GM23338 (cell line): Measurements from ENCODE around the gene OBSCN. TPM values are rescaled to one million over a fixed set of nuclear protein-coding genes. Genes with fewer than 3 reads are reported as not detected.
"Not testable (repeated sequence)": the region's sequence is repeated elsewhere in the genome, so short reads cannot be mapped to it uniquely, and the experiment has no call there.

Experiments used
- ATAC-seq: fragments of 200-7000 bp; cut with Tn5 transposase; 3 replicates; pipeline ENCODE4 v1.9.1; 2020
- DNase-seq: peaks from one replicate; pipeline ENCODE4 v3.0.0-alpha.2; 2015; ENCODE audit warnings: low spot score
- H2AFZ ChIP-seq: fragments of 200-600 bp; sonication (generic); 2 replicates; pipeline ENCODE4 v1.8.0; 2016; ENCODE audit warnings: antibody characterized with exemption, mild to moderate bottlenecking, moderate library complexity
- H3F3A ChIP-seq: fragments of 200-600 bp; sonication (generic); replicated peaks from 2 replicates; pipeline ENCODE4 v1.8.0; 2017; ENCODE audit warnings: antibody characterized with exemption, mixed run types, low read depth
- H3K27ac ChIP-seq: fragments of 200-600 bp; sonication (generic); 2 replicates; pipeline ENCODE4 v1.6.1; 2016; ENCODE audit warnings: low read depth
- H3K27me3 ChIP-seq: fragments of 200-600 bp; sonication (generic); 2 replicates; pipeline ENCODE4 v1.8.0; 2016; ENCODE audit warnings: mild to moderate bottlenecking, mixed run types, moderate library complexity; ENCODE audit not compliant: insufficient read depth
- H3K36me3 ChIP-seq: fragments of 200-600 bp; sonication (generic); 2 replicates; pipeline ENCODE4 v1.8.0; 2016; ENCODE audit warnings: mild to moderate bottlenecking; ENCODE audit not compliant: insufficient read depth
- H3K4me1 ChIP-seq: fragments of 200-600 bp; sonication (generic); 2 replicates; pipeline ENCODE4 v1.8.0; 2016; ENCODE audit warnings: mild to moderate bottlenecking, moderate library complexity; ENCODE audit not compliant: insufficient read depth
- H3K4me2 ChIP-seq: fragments of 200-600 bp; sonication (generic); 2 replicates; pipeline ENCODE4 v1.7.1; 2017; ENCODE audit warnings: mixed run types
- H3K4me3 ChIP-seq: fragments of 200-600 bp; sonication (generic); 2 replicates; pipeline ENCODE4 v1.6.1; 2016; ENCODE audit warnings: mixed run types
- H3K79me2 ChIP-seq: fragments of 200-600 bp; sonication (generic); replicated peaks from 2 replicates; pipeline ENCODE4 v1.8.0; 2017; ENCODE audit warnings: mild to moderate bottlenecking; ENCODE audit not compliant: insufficient read depth
- H3K9me2 ChIP-seq: fragments of 200-600 bp; sonication (generic); 2 replicates; pipeline ENCODE4 v1.8.0; 2017; ENCODE audit not compliant: insufficient read depth
- H4K20me1 ChIP-seq: fragments of 200-600 bp; sonication (generic); replicated peaks from 2 replicates; pipeline ENCODE4 v1.8.0; 2017; ENCODE audit warnings: mild to moderate bottlenecking; ENCODE audit not compliant: insufficient read depth
- H3K27ac Mint-ChIP-seq: 2 replicates; pipeline ENCODE4 v1.8.0; 2020; ENCODE audit warnings: inconsistent platforms, mild to moderate bottlenecking, moderate library complexity, mixed read lengths
- H3K27me3 Mint-ChIP-seq: 3 replicates; pipeline ENCODE4 v1.8.0; 2022; ENCODE audit warnings: low read depth, mild to moderate bottlenecking, moderate library complexity, mixed read lengths, inconsistent platforms; ENCODE audit not compliant: insufficient read depth, poor library complexity
- H3K36me3 Mint-ChIP-seq: 3 replicates; pipeline ENCODE4 v1.8.0; 2021; ENCODE audit warnings: low read depth, mild to moderate bottlenecking, inconsistent platforms, moderate library complexity, mixed read lengths
- H3K4me1 Mint-ChIP-seq: 3 replicates; pipeline ENCODE4 v1.8.0; 2020; ENCODE audit warnings: mild to moderate bottlenecking, inconsistent platforms, mixed read lengths
- H3K4me3 Mint-ChIP-seq: 3 replicates; pipeline ENCODE4 v1.8.0; 2021; ENCODE audit warnings: moderate library complexity, mild to moderate bottlenecking, inconsistent platforms, mixed read lengths
- H3K9me3 Mint-ChIP-seq: 3 replicates; pipeline ENCODE4 v1.8.0; 2020; ENCODE audit warnings: moderate library complexity, mild to moderate bottlenecking, inconsistent platforms, mixed read lengths
- CREB1 ChIP-seq: fragments of 250-450 bp; sonication (Bioruptor Pico); IDR thresholded peaks from 2 replicates; pipeline ENCODE4 v1.5.0; 2020; ENCODE audit warnings: low read depth, mild to moderate bottlenecking, moderate library complexity
- ETS1 ChIP-seq: IDR thresholded peaks from 2 replicates; pipeline ENCODE4 v1.6.1; 2016; ENCODE audit warnings: antibody characterized with exemption
- EZH2 ChIP-seq: fragments of 200-600 bp; sonication (generic); IDR thresholded peaks from one replicate; pipeline ENCODE4 v1.8.0; 2017; ENCODE audit warnings: antibody characterized with exemption, mild to moderate bottlenecking, low read depth; ENCODE audit not compliant: unreplicated experiment
- EZH2phosphoT487 ChIP-seq: fragments of 200-600 bp; sonication (generic); IDR thresholded peaks from one replicate; pipeline ENCODE4 v1.8.1; 2018; ENCODE audit warnings: antibody characterized with exemption; ENCODE audit not compliant: unreplicated experiment
- JUNB ChIP-seq: IDR thresholded peaks from one replicate; pipeline ENCODE4 v1.6.1; 2016; ENCODE audit warnings: antibody characterized with exemption; ENCODE audit not compliant: unreplicated experiment
- POLR2AphosphoS5 ChIP-seq: IDR thresholded peaks from 2 replicates; pipeline ENCODE4 v1.6.1; 2016; ENCODE audit warnings: antibody characterized with exemption, low read depth
- REST ChIP-seq: IDR thresholded peaks from one replicate; pipeline ENCODE4 v1.6.1; 2018; ENCODE audit warnings: antibody characterized with exemption; ENCODE audit not compliant: unreplicated experiment
- STAT1 ChIP-seq: IDR thresholded peaks from one replicate; pipeline ENCODE4 v1.6.1; 2016; ENCODE audit warnings: antibody characterized with exemption; ENCODE audit not compliant: unreplicated experiment
- ZNF114 ChIP-seq: fragments of 250-450 bp; sonication (Bioruptor Pico); IDR thresholded peaks from 2 replicates; pipeline ENCODE4 v1.5.0; 2020; ENCODE audit warnings: mild to moderate bottlenecking, moderate library complexity
- ZNF462 ChIP-seq: fragments of 250-450 bp; sonication (Bioruptor Pico); IDR thresholded peaks from 2 replicates; pipeline ENCODE4 v1.5.0; 2020; ENCODE audit warnings: mild to moderate bottlenecking, moderate library complexity
- polyA plus RNA-seq: library from polyadenylated mRNA; unstranded; fragments of >200 nt; fragmentation: Nextera tagmentation; extraction: Ambion mirVana; gene quantifications from 2 replicates; pipeline ENCODE4 v1.2.1, GENCODE V29; 2016
- total RNA-seq: library from RNA; depleted of rRNA; stranded (reverse); fragments of >200 nt; shearing (Covaris generic); gene quantifications from 2 replicates; pipeline ENCODE4 v1.2.3, GENCODE V29; 2014

Gene OBSCN
- total and polyA plus RNA-seq, 2 experiments from 2014 or later: 8.4 to 38.5 TPM

- Mint-ChIP-seq H3K27me3 (peaks cover 7% of the 10 kb centered on the region), H3K4me3 (no peak overlapping the region), H3K4me1 (no peaks in the 10 kb centered on the region; the same call in 2 of the 3 replicates), H3K36me3 (no peaks in the 10 kb centered on the region), H3K27ac (no peak overlapping the region), H3K9me3 (peaks cover 9% of the 10 kb centered on the region; the same call in 2 of the 3 replicates)
- no peaks in the 10 kb centered on the region for H3K36me3 ChIP-seq
- H3K27me3 ChIP-seq: no peaks in the 10 kb centered on the region
- DNase-seq: no peak
- no peak overlapping the region for H2AFZ ChIP-seq
- H3F3A ChIP-seq: no peaks in the 10 kb centered on the region
- H3K4me3 ChIP-seq: no peak overlapping the region
- ATAC-seq: no peak
- H3K9me2 ChIP-seq: 0 out of 2 replicates have a peak, but pooled peaks cover under 1% of the 10 kb centered on the region
- H4K20me1 ChIP-seq: no peaks in the 10 kb centered on the region
- no peaks in the 10 kb centered on the region for H3K4me1 ChIP-seq
- H3K79me2 ChIP-seq: no peaks in the 10 kb centered on the region
- TF ChIP-seq JUNB (no peak), CREB1 (no peak), ZNF462 (CRISPR knock-in tag) (no peak), EZH2 (no peak), POLR2AphosphoS5 (no peak), ETS1 (no peak), EZH2phosphoT487 (no peak), STAT1 (no peak), REST (no peak), ZNF114 (CRISPR knock-in tag) (no peak)
- H3K4me2 ChIP-seq: no peak overlapping the region
- H3K27ac ChIP-seq: no peak overlapping the region
These were observed 22.2 kb upstream of the OBSCN start for GRCh38 chr1:228185641-228185965.

- not testable (repeated sequence) for H3K27me3 Mint-ChIP-seq, H3K79me2 ChIP-seq, H3F3A ChIP-seq, H3K36me3 Mint-ChIP-seq, H2AFZ ChIP-seq, H3K4me2 ChIP-seq, H3K4me1 Mint-ChIP-seq, H3K9me3 Mint-ChIP-seq, H3K4me3 ChIP-seq, H4K20me1 ChIP-seq, H3K27me3 ChIP-seq, ATAC-seq, H3K27ac Mint-ChIP-seq, H3K27ac ChIP-seq, H3K36me3 ChIP-seq, H3K4me1 ChIP-seq, DNase-seq, H3K9me2 ChIP-seq, H3K4me3 Mint-ChIP-seq
These were observed 19.6 kb upstream of the OBSCN start for GRCh38 chr1:228188249-228188648.
